Fibroblast of lung (primary cell): Measurements from ENCODE around the gene SHLD2.
"Not testable (repeated sequence)": the region's sequence is repeated elsewhere in the genome, so short reads cannot be mapped to it uniquely, and the experiment has no call there.

Source experiments
- EZH2 ChIP-seq: IDR thresholded peaks from 2 replicates; pipeline ENCODE4 v1.5.1; 2012; ENCODE audit warnings: low read length, control low read depth, mild to moderate bottlenecking; ENCODE audit errors: missing control alignments
- TF ChIP-seq, protein P1 (sequence below), 2 donors: IDR thresholded peaks in 1 of 2; conservative IDR thresholded peaks in 1 of 2; 1 replicate in 1 of 2; 2 replicates in 1 of 2; pipeline ENCODE4 v1.5.1; 2011 to 2012; ENCODE audit warnings: low read length in 2 of 2, control low read depth in 1 of 2, inconsistent platforms in 1 of 2, low read depth in 1 of 2, mild to moderate bottlenecking in 1 of 2

DNA sequence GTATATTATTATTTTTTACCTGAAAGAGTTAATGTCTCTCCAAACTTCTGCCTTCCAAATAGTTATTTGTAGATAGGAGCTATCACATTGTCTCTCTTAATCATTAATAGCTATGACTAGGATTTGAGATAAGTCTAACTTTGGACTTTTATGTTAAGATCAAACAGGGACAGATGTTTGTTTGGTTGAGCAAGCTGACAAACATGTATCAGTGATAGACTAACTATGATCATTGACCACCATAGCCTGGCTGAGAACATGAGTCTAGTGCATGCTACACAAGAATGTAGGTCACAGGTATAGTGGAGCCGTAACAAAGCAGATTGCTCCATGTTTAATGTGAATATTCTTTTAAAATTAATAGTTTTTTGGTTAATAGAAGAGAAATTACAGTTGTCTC lies 76.7 kb downstream of the SHLD2 start:
- TF ChIP-seq, protein P1, sequence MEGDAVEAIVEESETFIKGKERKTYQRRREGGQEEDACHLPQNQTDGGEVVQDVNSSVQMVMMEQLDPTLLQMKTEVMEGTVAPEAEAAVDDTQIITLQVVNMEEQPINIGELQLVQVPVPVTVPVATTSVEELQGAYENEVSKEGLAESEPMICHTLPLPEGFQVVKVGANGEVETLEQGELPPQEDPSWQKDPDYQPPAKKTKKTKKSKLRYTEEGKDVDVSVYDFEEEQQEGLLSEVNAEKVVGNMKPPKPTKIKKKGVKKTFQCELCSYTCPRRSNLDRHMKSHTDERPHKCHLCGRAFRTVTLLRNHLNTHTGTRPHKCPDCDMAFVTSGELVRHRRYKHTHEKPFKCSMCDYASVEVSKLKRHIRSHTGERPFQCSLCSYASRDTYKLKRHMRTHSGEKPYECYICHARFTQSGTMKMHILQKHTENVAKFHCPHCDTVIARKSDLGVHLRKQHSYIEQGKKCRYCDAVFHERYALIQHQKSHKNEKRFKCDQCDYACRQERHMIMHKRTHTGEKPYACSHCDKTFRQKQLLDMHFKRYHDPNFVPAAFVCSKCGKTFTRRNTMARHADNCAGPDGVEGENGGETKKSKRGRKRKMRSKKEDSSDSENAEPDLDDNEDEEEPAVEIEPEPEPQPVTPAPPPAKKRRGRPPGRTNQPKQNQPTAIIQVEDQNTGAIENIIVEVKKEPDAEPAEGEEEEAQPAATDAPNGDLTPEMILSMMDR (conservative IDR thresholded peaks at IDR 0.05 in 1 of 2, IDR thresholded peaks at IDR 0.05 in 1 of 2; ENCODE audit: low read depth in 1 of 2, low read length in 2 of 2), result not testable (repeated sequence)
- TF ChIP-seq EZH2, result not testable (repeated sequence)
